ENCODE measurements around the gene PDIA5.

The PDIA5 gene

GRCh38 chr3:123042413-123042812, 24.4 kb upstream of the PDIA5 start:
- no peak for DNase-seq (ENCODE audit: low read depth, low spot score)

GRCh38 chr3:123044981-123045763, 21.7 kb upstream of the PDIA5 start:
- no peak for DNase-seq (ENCODE audit: low read depth, low spot score)

GRCh38 chr3:123046262-123047061, 20.4 kb upstream of the PDIA5 start:
- DNase-seq (ENCODE audit: low read depth, low spot score) = no peak

GRCh38 chr3:123047062-123047319, 19.8 kb upstream of the PDIA5 start:
- DNase-seq (ENCODE audit: low read depth, low spot score) = no peak

- DNase-seq (ENCODE audit: low read depth, low spot score) = no peak
Observed at GRCh38 chr3:123048480-123049237, 18.2 kb upstream of the PDIA5 start.

GRCh38 chr3:123050666-123051065, 16.2 kb upstream of the PDIA5 start:
- no peak for DNase-seq (ENCODE audit: low read depth, low spot score)

- DNase-seq (ENCODE audit: low read depth, low spot score) = no peak
Observed at GRCh38 chr3:123053107-123053506, 13.7 kb upstream of the PDIA5 start.

GRCh38 chr3:123054109-123054778, 12.6 kb upstream of the PDIA5 start:
- DNase-seq (ENCODE audit: low read depth, low spot score) = peak; percentile 54

- no peak for DNase-seq (ENCODE audit: low read depth, low spot score)
Observed at GRCh38 chr3:123054931-123055330, 11.9 kb upstream of the PDIA5 start.

GRCh38 chr3:123055352-123055751, 11.5 kb upstream of the PDIA5 start:
- no peak for DNase-seq (ENCODE audit: low read depth, low spot score)

- DNase-seq (ENCODE audit: low read depth, low spot score) = no peak
Observed at GRCh38 chr3:123058505-123058904, 8.3 kb upstream of the PDIA5 start.

GRCh38 chr3:123060054-123060453, 6.8 kb upstream of the PDIA5 start:
- no peak for DNase-seq (ENCODE audit: low read depth, low spot score)

GRCh38 chr3:123061856-123062255, 5.0 kb upstream of the PDIA5 start:
- no peak for DNase-seq (ENCODE audit: low read depth, low spot score)

- no peak for DNase-seq (ENCODE audit: low read depth, low spot score)
Observed at GRCh38 chr3:123063034-123063433, 3.8 kb upstream of the PDIA5 start.

GRCh38 chr3:123064506-123064905, 2.3 kb upstream of the PDIA5 start:
- DNase-seq (ENCODE audit: low read depth, low spot score) = no peak

- DNase-seq (ENCODE audit: low read depth, low spot score) = no peak
Observed at GRCh38 chr3:123064914-123065313, 1.9 kb upstream of the PDIA5 start.

GRCh38 chr3:123066599-123066895, 278 bp upstream of the PDIA5 start:
- no peak for DNase-seq (ENCODE audit: low read depth, low spot score)

GRCh38 chr3:123067689-123068600, 1.1 kb downstream of the PDIA5 start:
- DNase-seq (ENCODE audit: low read depth, low spot score) = no peak

GRCh38 chr3:123068601-123069381, 2.0 kb downstream of the PDIA5 start:
- DNase-seq (ENCODE audit: low read depth, low spot score) = no peak

- DNase-seq (ENCODE audit: low read depth, low spot score) = no peak
Observed at GRCh38 chr3:123070510-123070909, 3.7 kb downstream of the PDIA5 start.
